GM19193 (cell line): ENCODE results near the gene LYPD3.

ENCODE experiments used
- POLR2A ChIP-seq: IDR thresholded peaks from 4 replicates; pipeline ENCODE4 v1.6.1; 2011; ENCODE audit not compliant: insufficient read depth, insufficient read length; ENCODE audit errors: extremely low read depth

LYPD3 gene

DNA sequence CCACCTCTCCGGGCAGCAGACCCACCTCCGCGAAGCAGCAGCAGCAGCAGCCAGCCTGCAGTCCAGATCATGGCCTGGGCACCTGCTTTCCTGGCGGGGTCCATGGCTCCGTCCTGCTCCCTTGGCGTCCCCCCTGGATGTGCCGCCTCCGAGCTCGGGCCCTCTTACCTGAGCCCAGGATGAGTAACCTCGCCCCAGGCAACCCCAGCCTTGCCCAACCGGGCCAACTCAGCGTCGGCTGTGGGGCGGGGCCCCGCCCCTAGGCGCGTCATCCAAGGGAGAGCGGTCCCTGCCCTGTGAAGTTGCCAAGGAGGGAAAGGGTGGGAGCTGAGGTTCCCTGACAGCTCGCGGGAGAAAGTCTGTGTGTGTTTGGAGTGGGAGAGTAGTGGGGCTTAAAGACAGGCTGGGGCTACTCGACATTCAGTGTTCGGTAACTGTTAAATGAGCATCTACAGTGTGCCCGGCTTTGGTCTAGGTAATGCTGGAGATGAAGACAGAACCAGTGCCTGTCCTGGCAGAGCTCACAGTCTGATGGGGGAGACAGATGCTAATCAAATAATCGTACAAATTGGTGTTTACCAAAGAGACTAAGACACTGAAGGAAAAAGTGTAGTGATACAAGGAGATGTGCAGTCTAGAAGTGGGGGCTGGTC lies at the start of gene LYPD3:
Gene LYPD3 (minus strand): TSS at position 141 of the 653 bp plus-strand sequence. CDS start 37 bp downstream, at position 104.
- TF ChIP-seq POLR2A, result no peak

DNA sequence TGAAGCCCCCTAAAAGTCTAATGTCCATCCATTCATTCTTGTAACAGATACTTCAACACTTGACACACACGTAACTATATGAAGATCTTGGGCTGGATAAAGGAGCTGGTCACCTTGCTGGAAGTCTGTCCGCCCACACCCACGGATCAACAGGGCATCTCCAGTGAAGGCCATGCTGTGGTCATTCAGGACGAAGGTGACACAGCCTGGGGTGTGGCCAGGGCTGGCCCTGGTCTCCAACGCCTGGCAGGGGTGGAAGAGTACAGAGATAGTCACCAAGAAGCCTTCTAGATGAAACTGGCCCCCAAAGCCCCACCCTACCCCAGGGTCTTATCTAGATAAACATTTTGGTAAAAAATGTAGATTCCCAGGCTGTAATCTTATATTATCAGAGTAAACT lies 45.9 kb upstream of the LYPD3 start:
- no peak for TF ChIP-seq POLR2A

DNA sequence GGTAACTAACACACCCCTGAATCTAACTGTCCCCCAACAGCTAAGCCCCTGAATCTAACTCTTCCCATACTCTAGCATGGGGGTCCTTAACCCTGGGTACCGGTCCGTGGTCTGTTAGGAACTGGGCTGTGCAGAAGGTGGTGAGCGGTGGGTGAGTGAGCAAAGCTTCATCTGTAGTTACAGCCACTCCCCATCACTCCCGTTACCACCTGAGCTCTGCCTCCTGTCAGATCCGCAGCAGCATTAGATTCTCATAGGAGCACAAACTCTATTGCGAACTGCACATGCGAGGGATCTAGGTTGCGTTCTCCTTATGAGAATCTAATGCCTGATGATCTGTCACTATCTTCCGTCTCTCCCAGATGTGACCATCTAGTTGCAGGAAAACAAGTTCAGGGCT lies 45.3 kb upstream of the LYPD3 start:
- no peak for TF ChIP-seq POLR2A

DNA sequence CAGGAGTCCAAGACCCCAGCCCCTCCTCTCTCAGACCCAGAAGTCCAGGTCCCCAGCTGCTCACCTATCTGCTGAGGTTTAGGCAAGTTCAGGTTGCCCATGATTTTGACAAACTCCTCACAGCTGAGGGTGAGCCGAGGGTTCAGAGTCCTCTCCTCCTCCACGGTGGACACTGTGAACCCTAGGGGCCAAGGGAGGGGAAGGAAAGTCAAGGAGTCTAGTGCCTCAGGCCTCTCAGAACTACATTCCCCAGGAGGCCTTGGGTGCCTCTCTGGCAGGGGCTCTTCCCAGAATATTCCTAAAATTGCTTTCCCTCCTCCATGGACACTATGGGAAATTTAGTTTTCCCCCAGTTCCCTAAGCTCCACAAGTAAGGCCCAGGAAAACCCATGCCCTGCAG lies 42.5 kb upstream of the LYPD3 start:
- no peak for TF ChIP-seq POLR2A

DNA sequence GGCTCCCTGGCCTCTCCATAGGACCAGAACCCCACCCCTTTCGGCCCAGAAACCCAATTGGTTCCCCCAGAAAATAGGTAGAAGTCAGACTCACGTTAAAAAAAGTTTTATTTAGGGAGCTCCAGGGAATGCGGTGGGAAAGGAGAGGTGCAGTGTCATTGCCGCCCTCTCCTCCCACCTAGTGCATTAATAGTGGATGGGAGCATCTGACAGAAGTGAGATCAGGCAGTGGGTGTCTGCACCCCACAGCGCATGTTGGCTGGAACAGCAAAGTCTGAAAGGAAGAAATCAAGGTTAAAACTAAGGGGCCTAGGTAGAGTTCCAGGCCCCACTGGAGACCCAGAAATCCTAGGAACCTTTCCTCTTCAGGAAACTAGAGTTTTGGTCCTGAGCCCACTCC lies 41.2 kb upstream of the LYPD3 start:
- no peak for TF ChIP-seq POLR2A

DNA sequence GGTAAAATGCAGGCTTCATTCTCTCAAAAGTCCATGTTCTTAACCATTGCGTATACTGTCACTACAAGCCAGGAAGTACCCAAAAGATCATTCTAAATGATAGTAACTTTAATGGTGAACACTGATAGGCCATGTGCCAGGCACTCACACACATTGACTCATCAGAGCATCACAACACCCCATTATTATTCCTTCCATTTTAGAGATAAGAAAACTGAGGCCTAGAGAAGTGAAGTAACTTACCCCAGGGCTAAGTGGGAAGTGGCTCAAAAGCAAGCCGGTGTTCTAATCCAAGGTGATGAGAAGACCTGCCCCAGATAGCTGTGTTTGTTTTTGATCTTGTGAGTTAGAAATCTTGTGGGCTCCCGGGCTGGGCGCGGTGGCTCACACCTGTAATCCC lies 40.5 kb upstream of the LYPD3 start:
- TF ChIP-seq POLR2A, result no peak

DNA sequence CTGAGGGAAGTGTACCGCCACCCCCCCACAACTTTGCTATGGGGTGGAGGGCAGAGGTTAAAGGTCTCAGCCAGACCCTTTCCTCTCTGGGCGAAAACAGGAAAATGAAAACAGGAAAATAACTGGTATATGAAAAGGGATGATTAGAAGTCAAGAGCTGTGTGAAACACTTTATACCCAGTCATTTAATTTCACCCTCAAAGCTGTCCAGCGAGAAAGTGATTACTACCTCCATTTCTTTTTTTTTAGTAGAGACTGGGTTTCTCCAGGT lies 39.7 kb upstream of the LYPD3 start:
- TF ChIP-seq POLR2A, result no peak

DNA sequence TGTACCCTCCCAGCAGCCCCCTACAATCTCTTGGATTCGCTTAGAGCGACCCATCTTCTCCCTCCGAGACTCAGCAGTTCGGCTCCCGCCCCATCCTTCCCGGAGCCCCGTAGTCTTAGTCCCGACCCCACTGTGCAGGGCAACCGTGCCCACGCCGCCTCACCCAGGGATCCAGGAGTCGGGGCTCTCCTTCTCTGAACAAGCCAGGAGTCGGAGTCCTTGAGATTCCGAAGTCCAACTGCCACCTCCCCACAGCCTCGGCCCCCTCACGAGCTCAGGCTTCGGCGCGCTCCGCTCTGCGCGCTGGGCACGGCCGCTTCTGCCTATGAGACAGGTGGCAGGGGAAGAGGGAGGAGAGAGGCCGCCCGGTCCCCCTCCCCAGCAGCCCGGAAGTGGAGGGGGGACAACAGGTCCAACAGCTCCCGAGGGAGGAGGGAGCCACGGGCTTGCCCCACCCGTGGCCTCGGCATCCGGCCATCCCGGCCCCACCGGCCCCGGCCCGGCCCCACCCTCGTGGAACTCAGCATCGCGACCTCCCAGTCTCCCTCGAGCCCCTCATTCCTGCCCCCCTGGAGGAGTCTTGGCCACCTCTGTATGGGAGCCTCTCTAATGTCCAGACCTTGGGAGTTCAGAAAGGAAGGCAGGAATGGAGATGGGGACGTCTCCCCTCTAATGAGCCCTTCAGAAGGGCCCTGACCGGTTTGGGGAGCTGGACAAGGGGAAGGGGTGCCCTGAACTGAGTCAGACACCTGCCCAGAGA lies 39.2 kb upstream of the LYPD3 start, which contains the start of gene PHLDB3:
Gene PHLDB3 (minus strand): TSS at position 321 of the 760 bp plus-strand sequence. CDS start 628 bp downstream, outside the sequence.
- TF ChIP-seq POLR2A, result peak; percentile 19

DNA sequence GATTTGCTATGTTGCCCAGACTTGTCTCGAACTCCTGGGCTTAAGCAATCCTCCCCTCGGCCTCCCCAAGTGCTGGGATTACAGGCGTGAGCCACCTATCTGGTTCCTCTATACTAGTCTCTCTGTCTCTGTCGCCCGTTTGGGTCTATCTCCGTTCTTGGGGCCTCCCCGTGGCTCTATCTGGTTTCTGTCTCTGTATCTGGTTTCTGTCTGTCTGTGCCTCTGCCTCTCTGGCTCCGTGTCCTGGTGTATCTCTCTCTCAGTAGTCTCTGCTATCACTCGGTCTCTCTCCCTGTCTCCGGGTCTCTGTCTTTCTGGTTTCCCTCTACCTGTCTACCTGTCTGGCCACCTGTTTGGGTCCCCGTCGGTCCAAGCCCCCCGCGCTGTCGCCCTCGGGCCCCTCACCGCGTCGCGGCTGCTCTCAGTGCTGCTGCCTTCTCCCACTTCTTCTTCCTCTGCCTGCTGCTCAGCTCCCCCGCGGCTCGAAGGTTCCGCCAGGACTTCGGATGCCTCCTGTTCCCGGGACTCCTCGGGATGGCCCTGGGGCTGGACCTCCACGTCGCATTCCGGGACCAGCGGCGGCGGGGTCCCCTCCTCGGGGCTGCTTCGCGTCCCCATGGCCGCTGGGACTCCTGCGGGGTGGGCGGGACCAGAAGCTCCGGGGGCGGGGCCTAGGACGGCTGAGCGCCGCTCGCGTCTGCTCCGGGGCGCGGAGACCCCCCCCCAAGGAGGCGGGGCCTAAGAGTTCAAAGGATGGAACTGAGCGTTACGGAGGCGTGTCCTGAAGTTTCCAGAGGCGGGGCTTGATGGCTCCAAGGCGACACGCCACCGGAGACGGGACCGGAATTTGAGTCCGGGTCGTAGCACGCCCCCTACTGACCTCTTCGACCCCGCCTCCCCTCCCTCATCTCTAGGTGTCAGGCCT lies 38.4 kb upstream of the LYPD3 start:
- peak; percentile 62 for TF ChIP-seq POLR2A

DNA sequence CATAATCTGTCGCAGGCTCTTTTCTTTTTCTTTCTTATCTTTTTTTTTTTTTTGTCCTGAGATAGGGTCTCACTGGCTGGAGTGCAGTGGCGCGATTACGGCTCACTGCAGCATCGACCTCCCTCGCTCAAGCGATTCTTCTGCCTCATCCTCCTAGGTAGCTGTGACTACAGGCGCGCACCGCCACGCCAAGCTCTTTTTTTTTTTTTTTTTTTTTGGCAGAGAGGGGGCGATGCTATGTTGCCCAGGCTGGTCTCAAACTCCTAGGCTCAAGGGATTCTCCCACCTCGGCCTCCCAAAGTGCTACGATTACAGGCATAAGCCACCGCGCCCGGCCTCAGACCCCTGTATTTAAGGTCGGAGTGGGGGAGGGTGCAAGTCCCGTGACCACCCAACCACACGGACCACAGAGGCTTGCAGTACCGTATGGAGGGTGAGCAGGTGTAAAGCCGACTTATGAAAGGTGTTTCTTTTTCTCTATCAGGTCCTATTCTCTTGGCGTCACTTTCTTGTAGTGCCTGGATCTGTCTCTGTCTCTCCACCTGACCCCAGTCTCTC lies 37.1 kb upstream of the LYPD3 start:
- no peak for TF ChIP-seq POLR2A

DNA sequence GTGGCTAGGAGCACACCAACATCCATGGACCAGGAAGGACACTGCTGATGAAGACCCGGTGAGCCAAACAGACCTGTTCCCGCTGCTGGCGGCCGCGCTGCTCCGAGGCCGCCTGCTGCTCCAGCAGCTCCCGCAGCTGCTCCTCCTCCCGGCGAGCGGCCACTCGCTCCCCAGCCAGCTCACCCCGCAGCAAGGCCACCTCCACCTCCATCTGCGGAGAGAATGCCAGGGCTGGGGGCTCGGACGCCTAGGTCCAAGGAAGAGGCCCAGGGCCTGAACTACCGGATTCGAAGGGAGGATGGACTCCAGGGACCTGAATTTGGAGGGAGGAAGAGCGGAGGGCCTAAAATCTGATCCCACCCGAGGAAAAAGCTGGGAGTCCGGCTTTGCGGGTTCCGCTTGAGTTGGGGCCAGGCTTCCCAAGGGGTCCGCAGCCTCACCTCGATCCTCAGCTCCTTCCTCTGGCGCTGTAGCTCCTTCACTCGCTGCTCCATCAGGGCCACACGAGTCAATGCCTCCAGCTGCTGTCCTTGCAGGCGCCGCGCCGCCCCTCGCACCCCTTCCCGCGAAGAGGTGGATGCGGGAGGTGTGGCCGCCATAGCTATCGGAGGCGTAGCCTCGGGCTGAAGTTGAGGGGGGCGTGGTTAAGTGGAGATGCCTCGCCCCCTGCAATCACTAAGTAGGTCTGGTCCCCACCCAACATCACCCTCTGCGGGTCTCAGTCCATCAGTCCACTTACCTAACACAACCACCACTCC lies 36.4 kb upstream of the LYPD3 start:
- no peak for TF ChIP-seq POLR2A

DNA sequence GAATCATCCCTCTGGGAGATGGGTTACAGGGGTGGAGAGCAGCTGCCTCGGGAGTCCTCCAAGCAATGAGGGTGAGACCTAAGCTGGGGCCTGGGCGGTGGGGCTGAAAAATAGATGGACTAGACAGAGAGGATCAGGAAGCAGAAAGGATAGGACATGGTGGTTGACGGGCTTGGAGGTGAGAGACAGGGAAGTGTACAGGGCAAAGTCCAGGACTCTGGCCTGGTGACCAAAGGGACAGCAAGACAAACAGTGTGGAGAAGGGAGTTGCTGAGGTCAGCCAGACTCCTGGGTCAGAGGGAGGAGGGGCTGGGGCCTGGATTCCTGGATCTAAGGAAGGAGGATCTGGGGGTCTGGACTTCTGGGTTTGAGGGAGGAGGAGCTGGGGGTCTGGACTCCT lies 33.6 kb upstream of the LYPD3 start:
- TF ChIP-seq POLR2A, result no peak

DNA sequence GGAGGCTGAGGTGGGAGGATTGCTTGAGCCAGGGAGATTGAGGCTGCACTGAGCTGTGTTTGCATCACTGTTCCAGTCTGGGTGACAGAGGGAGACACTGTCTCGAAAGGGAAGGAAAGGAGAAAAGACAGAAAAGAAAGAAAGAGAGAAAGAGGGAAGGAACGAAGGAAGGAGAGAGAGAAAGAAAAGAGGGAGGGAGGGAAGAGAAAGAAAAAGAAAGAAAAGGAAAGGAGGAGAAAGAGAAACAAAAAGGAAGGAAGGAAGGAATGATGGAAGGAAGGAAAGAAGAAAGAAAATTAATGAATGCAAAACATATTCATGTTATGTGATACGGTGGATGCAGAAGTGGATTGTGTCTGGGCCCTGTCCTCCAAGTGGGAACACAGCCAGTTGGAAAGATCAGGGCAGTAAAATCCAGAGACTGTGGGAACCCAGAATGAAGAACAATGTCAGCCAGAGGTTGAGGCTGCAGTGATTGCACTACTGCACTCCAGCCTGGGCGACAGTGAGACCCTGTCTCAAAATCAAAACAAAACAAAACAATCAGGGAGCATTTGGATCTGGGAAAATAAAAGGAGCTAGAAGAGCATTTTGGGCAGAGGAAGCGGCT lies 32.9 kb upstream of the LYPD3 start:
- no peak for TF ChIP-seq POLR2A

DNA sequence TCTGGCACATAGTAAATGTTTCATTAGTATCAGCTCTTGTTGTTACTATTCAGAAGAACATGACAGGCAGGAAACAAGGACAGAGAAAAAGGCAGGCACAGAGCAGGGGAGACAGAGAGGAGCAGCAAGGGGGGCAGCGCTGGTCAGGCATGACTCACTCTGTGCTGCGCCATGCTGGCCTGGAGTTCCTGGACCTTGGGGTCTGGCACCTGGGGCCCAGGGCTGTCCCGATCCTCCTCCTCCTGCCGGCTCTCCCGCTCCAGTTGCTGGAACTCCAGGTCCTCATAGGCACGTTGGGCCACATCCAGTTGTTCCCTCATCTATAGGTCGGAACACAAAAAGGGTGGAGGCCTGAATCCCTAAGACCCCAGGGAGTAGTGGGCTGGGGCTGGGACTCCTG lies 31.6 kb upstream of the LYPD3 start:
- TF ChIP-seq POLR2A, result no peak
